H1 (cell line): Measurements from ENCODE around the gene ARHGEF11. TPM values are rescaled to one million over a fixed set of nuclear protein-coding genes. Genes with fewer than 3 reads are reported as not detected.

ENCODE experiments used
- CTCF ChIP-seq, 3 experiments: IDR thresholded peaks; 1 replicate in 2 of 3; 2 replicates in 1 of 3; pipeline versions ENCODE4 v1.5.1 to v1.6.1; 2011; ENCODE audit warnings: low read length in 3 of 3, mild to moderate bottlenecking in 3 of 3, inconsistent platforms in 2 of 3, low read depth in 1 of 3, moderate library complexity in 1 of 3; ENCODE audit not compliant: insufficient read depth in 1 of 3; ENCODE audit errors: control extremely low read depth in 1 of 3
- polyA plus RNA-seq, 7 experiments: library from polyadenylated mRNA; depleted of rRNA in 3 of 7; stranded (reverse) in 5 of 7; unstranded in 2 of 7; fragments of >200 nt in 5 of 7; fragments of 200-250 nt in 2 of 7; gene quantifications; 1 replicate in 5 of 7; 2 replicates in 1 of 7; 4 replicates in 1 of 7; pipeline versions ENCODE4 v1.2.1 to v1.2.3, GENCODE V29; 2011 to 2013; ENCODE audit warnings: missing spikeins in 2 of 7, mixed read lengths in 2 of 7
- total RNA-seq: library from RNA; stranded (reverse); fragmentation: NEBNext Ultra II Directional; extraction: Animal tissue kit (Norgen Biotek cat#: 25700); gene quantifications from 2 replicates; pipeline ENCODE4 v1.2.1, GENCODE V29; 2021

ARHGEF11 gene
- total and polyA plus RNA-seq, 2 of the 8 experiments (the other 6 are each of a cell fraction or from before 2014, with no cell fraction given) = 19.9 to 33.1 TPM

DNA sequence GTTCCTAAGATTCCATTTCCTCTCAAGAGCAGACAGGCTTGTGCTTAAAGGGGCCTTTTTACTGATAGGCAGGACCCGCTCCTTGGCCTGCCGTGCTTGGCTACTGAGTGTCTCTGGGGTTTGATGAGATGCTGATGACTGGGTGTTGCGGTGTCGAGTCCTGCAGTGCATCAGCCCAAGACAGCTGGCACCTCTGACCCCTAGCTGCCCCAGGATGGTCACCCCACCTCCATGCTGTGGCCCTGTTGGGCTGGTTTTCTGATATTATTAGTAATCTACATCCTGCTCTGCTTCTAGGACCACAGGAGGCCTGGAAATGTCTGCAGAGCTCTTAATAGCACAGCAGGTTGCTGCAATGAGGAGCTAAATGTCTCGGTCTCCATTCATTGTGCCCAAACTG lies 96.4 kb downstream of the ARHGEF11 start (continued):
- TF ChIP-seq CTCF (IDR thresholded peaks at IDR 0.05; ENCODE audit: control extremely low read depth in 1 of 3, insufficient read depth in 1 of 3, low read depth in 1 of 3, low read length in 3 of 3) = no peak
